Tibial nerve (tissue), 4 donors: ENCODE data around the gene RNF123. TPM values are rescaled to one million over a fixed set of nuclear protein-coding genes. Genes with fewer than 3 reads are reported as not detected.

Experiments
- DNase-seq, 2 donors: peaks; one replicate each; pipeline ENCODE4 v3.0.0-alpha.2; 2019; ENCODE audit warnings: low spot score in 2 of 2
- H3K27ac ChIP-seq, 4 donors: fragments of 200-600 bp; sonication (generic) in 3 of 4; one replicate each; pipeline ENCODE4 v1.5.1; 2017 to 2019; ENCODE audit warnings: mild to moderate bottlenecking in 1 of 4
- H3K27me3 ChIP-seq, 2 donors: fragments of 200-600 bp; sonication (generic) in 1 of 2; one replicate each; pipeline versions ENCODE4 v1.5.1 to v1.6.0; 2017 to 2019
- H3K36me3 ChIP-seq, 3 donors: fragments of 200-600 bp; sonication (generic); one replicate each; pipeline ENCODE4 v1.5.1; 2018 to 2019
- H3K4me1 ChIP-seq, 4 donors: fragments of 200-600 bp; sonication (generic) in 3 of 4; one replicate each; pipeline ENCODE4 v1.5.1; 2017 to 2019
- H3K4me3 ChIP-seq, 4 donors: fragments of 200-600 bp; sonication (generic) in 3 of 4; one replicate each; pipeline ENCODE4 v1.5.1; 2017 to 2019; ENCODE audit warnings: mild to moderate bottlenecking in 1 of 4, moderate library complexity in 1 of 4
- H3K9me3 ChIP-seq, 4 donors: fragments of 200-600 bp; sonication (generic) in 3 of 4; one replicate each; pipeline ENCODE4 v1.5.1; 2017 to 2019
- CTCF ChIP-seq, 5 experiments: fragments of 200-600 bp in 3 of 5; fragments of 450-650 bp in 2 of 5; sonication (generic) in 3 of 5; IDR thresholded peaks; one replicate each; pipeline ENCODE4 v1.5.1; 2016 to 2019; ENCODE audit warnings: antibody characterized with exemption in 5 of 5, mild to moderate bottlenecking in 3 of 5, moderate library complexity in 2 of 5
- EP300 ChIP-seq, 2 donors: sonication (generic); formaldehyde crosslinking; IDR thresholded peaks; one replicate each; pipeline ENCODE4 v1.6.1; 2017; ENCODE audit warnings: antibody characterized with exemption in 2 of 2, mild to moderate bottlenecking in 1 of 2
- POLR2A ChIP-seq, 2 donors: fragments of 450-650 bp; IDR thresholded peaks; one replicate each; pipeline ENCODE4 v1.6.1; 2017; ENCODE audit warnings: antibody characterized with exemption in 2 of 2, mild to moderate bottlenecking in 2 of 2, moderate library complexity in 2 of 2
- WGBS, 2 donors: methylation state at CpG; one replicate each; pipeline ENCODE4 v1.1.5; 2018; 5-methylcytosine and 5-hydroxymethylcytosine counted together
- total RNA-seq, 4 donors: library from RNA; depleted of rRNA; stranded (reverse); fragments of >200 nt; gene quantifications; one replicate each; pipeline ENCODE4 v1.1.0, GENCODE V29; 2016

The RNF123 gene
- total RNA-seq, 4 donors from 2014 or later, result 32.9 to 64.7 (median 39.1) TPM

- TF ChIP-seq EP300 (IDR thresholded peaks at IDR 0.05) (no peak), POLR2A (IDR thresholded peaks at IDR 0.05) (no peak), CTCF (IDR thresholded peaks at IDR 0.05) (no peak)
- Histone ChIP-seq H3K36me3 (peaks cover 0 to 51% (median 0%) of the 10 kb centered on the region in 3 donors), H3K27me3 (no peaks in the 10 kb centered on the region), H3K9me3 (no peaks in the 10 kb centered on the region), H3K4me3 (peak overlapping the region; percentile 74 to 98 (median 94)), H3K4me1 (peaks cover 0 to 54% (median 24%) of the 10 kb centered on the region in 4 donors), H3K27ac (peak overlapping the region; percentile 77 to 96 (median 92))
- 0 to 4% methylated on average over 9 to 11 of the region's 20 CpGs for WGBS, 2 donors
- DNase-seq, result peak in 1 of 2 donors; percentile 23
Observed at GRCh38 chr3:49723296-49723627, 33.9 kb downstream of the RNF123 start.

GRCh38 chr3:49723628-49724551 is 34.5 kb downstream of the RNF123 start, which contains the start of gene GMPPB:
Gene GMPPB (minus strand): TSS chr3:49723951. CDS start chr3:49723726, 225 bp downstream.
- H3K27me3 ChIP-seq, result no peaks in the 10 kb centered on the region
- H3K27ac ChIP-seq, result peak within 1 kb of the TSS; percentile 77 to 96 (median 92)
- DNase-seq, result peak; percentile 90 to 94
- TF ChIP-seq CTCF (IDR thresholded peaks at IDR 0.05) (peak in 1 of 5 experiments; percentile 41), EP300 (IDR thresholded peaks at IDR 0.05) (peak; percentile 67 to 82), POLR2A (IDR thresholded peaks at IDR 0.05) (peak; percentile 9 to 63)
- H3K4me1 ChIP-seq, result peaks cover 0 to 47% (median 21%) of the 10 kb centered on the region in 4 donors
- H3K9me3 ChIP-seq, result no peaks in the 10 kb centered on the region
- 0 to 1% methylated on average over 22 to 31 of the region's 102 CpGs for WGBS, 2 donors
- H3K36me3 ChIP-seq, result peaks cover 0 to 58% (median 0%) of the 10 kb centered on the region in 3 donors
- peak within 1 kb of the TSS; percentile 74 to 98 (median 94) for H3K4me3 ChIP-seq

- no peaks in the 10 kb centered on the region for H3K27me3 ChIP-seq
- TF ChIP-seq EP300 (IDR thresholded peaks at IDR 0.05), result no peak
- H3K4me3 ChIP-seq, result peak overlapping the region; percentile 60 to 98 (median 84)
- DNase-seq, result no peak
- WGBS, 2 donors, result 28 to 34% methylated on average over 6 of the region's 6 CpGs
- H3K27ac ChIP-seq, result peak overlapping the region; percentile 77 to 96 (median 92)
- H3K36me3 ChIP-seq, result peaks cover 0 to 62% (median 0%) of the 10 kb centered on the region in 3 donors
- H3K4me1 ChIP-seq, result peaks cover 0 to 41% (median 17%) of the 10 kb centered on the region in 4 donors
- no peaks in the 10 kb centered on the region for H3K9me3 ChIP-seq
Observed at GRCh38 chr3:49724586-49724985, 35.2 kb downstream of the RNF123 start.

- Histone ChIP-seq H3K36me3 (peaks cover 0 to 69% (median 0%) of the 10 kb centered on the region in 3 donors), H3K9me3 (no peaks in the 10 kb centered on the region), H3K4me3 (no peak overlapping the region), H3K27me3 (no peaks in the 10 kb centered on the region), H3K27ac (peak overlapping the region in 2 of 4 donors; percentile 26 to 96), H3K4me1 (peaks cover 0 to 30% (median 15%) of the 10 kb centered on the region in 4 donors)
- TF ChIP-seq EP300 (IDR thresholded peaks at IDR 0.05) (no peak), POLR2A (IDR thresholded peaks at IDR 0.05) (no peak), CTCF (IDR thresholded peaks at IDR 0.05) (no peak)
- DNase-seq, result no peak
- 84 to 86% methylated on average over 7 to 11 of the region's 11 CpGs for WGBS, 2 donors
Observed at GRCh38 chr3:49725906-49726681, 36.7 kb downstream of the RNF123 start.

GRCh38 chr3:49727154-49727923 is 38.0 kb downstream of the RNF123 start:
- H3K36me3 ChIP-seq, result peaks cover 0 to 69% (median 5%) of the 10 kb centered on the region in 3 donors
- no peaks in the 10 kb centered on the region for H3K27me3 ChIP-seq
- no peaks in the 10 kb centered on the region for H3K9me3 ChIP-seq
- no peak overlapping the region for H3K4me3 ChIP-seq
- WGBS, 2 donors, result 93 to 98% methylated on average over 6 to 9 of the region's 19 CpGs
- DNase-seq, result no peak
- H3K27ac ChIP-seq, result peak overlapping the region in 1 of 4 donors; percentile 26
- H3K4me1 ChIP-seq, result peaks cover 0 to 26% (median 14%) of the 10 kb centered on the region in 4 donors
- TF ChIP-seq POLR2A (IDR thresholded peaks at IDR 0.05) (no peak), EP300 (IDR thresholded peaks at IDR 0.05) (no peak), CTCF (IDR thresholded peaks at IDR 0.05) (no peak)
